GM18520 (cell line): Measurements from ENCODE around the gene SNX25.
A peak's percentile ranks its signal among the peaks of the same experiment; 100 is the strongest.
"Not testable (repeated sequence)": the region's sequence is repeated elsewhere in the genome, so short reads cannot be mapped to it uniquely, and the experiment has no call there.

Experiments
- ATAC-seq: cut with Tn5 transposase; IDR thresholded peaks from one replicate; pipeline ENCODE4 v1.9.1; 2021; ENCODE audit not compliant: unreplicated experiment

The SNX25 gene

GRCh38 chr4:185339941-185340340 lies 130.5 kb downstream of the SNX25 start:
- peak; percentile 25 for ATAC-seq

DNA sequence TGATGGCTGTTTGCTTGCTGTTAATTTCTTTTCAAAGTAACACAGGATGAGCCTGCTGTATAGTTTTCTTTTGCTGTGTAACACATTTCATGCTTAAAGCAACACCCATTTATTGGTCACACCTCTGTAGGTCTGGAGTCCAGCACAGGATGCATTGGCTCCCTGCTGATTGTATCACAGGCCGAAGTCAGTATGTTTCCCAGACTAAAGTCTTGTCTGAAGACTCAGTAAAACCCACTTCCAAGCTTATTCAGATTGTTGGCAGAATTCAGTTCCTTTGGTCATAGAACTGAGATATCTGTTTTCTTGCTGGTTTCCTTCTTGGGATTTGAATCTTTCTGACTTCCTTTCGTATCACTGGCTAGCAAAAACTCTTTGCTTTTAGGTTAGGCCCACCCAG lies 132.0 kb downstream of the SNX25 start:
- no peak for ATAC-seq

DNA sequence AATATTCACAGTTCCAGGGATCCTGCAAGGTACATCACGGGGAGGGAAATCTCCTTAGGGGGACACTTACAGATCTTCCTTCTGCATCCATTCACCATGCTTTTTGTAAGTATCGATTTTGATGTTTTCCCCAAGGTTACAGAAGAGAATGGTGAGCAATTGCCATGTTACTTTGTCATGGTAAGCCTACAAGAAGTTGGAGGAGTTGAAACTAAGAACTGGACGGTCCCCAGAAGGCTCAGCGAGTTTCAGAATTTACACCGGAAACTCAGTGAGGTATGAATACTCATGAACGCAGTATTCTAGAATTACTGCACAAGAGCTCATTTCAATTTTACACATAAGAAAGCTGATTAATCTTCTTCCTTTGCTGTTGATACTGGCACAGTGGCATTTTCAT lies 132.4 kb downstream of the SNX25 start:
- ATAC-seq: peak; percentile 53

DNA sequence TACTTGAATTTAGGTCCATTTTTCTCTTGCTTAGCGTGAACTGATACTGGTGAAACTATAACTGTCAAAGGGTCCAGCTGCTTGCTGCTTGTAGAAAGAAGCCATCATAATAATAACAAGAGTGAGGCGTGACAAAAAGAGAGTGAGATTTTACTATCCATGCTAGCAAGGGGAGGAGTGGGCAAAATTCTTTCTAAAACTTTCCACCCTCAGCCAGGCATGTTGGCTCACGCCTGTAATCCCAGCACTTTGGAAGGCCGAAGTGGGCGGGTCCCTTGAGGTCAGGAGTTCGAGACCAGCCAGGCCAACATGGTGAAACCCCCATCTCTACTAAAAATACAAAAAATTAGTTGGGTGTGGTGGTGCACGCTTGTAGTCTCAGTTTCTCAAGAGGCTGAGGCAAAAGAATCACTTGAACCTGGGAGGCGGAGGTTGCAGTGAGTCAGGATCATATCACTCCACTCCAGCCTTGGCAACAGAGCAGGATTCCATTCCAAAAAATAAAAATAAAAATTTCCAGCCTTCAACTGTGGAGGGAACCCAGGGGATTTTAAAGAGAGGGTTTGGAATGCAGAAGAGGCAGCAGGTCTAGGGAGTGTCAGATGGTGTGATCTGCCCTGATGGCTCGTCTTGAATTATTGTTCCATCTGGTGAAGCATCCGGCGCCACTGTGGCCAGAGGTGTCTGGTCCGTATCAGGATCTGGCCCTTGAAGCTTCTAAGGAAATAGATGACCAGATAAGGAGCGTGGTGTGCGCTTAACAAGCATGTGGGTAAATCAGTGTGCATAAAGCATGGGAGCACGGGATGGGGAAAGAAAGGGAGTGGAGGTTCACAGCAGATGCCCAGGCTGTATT lies 134.6 kb downstream of the SNX25 start:
- peak; percentile 26 for ATAC-seq

- peak; percentile 36 for ATAC-seq
Observed at GRCh38 chr4:185344743-185345538, 135.5 kb downstream of the SNX25 start.

DNA sequence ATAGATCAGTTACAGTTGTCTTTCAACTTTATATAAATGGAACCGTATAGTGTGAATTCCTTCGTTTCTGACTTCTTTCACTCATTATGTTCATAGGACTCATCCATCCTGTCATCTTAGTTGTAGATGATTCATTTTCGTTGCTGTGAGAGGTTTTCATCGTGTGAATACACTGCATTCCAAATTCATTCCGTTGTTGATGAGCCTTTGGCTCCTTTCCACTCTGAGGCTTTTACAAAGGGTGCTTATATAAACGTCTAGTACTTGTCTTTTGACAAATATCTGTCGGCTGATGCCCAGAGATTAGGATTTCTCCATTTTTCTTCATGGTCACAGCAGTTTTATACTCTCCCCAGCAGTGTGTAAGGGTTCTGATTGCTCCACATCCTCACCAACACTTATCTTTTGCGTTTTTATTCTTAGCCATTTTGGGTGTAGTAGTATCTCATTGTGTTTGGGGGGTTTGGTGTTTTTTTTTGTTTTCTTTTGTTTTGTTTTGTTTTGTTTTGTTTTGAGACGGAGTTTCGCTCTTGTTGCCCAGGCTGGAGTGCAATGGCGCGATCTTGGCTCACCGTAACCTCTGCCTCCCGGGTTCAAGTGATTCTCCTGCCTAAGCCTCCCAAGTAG lies 137.7 kb downstream of the SNX25 start:
- no peak for ATAC-seq

GRCh38 chr4:185351691-185352090 lies 142.3 kb downstream of the SNX25 start:
- no peak for ATAC-seq

DNA sequence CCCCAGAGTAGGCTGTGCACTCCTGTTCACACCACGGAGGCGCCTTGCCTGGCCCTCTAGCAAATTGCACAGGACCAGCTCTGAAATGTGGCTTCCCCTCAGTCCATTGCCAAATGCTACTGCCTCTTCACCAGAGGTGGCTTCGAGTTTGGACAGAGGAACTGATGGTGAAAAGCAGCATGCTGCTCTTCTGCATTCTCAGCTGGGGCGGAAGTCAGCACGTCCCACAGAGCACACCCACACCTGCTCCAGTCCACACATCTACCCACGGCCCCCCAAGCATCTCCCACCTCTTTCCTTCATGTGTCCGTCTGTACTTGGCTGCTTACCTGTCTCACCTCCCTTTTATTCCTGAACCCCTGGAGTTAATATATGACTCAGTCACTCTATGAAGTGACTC lies 142.8 kb downstream of the SNX25 start:
- no peak for ATAC-seq

DNA sequence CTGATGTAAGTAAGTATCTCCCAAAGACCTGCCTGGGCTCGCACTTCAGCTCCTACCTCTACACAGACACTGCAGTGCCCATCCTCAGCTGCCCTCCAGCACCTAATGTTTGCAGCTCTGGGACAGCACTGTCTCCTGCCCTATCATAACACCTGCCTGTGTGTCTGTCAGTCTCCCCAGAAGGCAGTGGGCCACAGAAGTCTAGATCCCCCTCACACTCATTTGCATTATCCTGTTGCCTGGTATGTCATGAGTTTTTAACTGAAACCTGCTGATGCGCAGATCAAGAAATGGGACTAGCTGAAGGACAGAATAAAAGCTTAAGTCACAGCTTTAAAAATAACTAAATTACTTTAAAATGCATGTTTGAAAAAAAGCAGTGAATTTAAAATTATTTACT lies 143.3 kb downstream of the SNX25 start:
- no peak for ATAC-seq

DNA sequence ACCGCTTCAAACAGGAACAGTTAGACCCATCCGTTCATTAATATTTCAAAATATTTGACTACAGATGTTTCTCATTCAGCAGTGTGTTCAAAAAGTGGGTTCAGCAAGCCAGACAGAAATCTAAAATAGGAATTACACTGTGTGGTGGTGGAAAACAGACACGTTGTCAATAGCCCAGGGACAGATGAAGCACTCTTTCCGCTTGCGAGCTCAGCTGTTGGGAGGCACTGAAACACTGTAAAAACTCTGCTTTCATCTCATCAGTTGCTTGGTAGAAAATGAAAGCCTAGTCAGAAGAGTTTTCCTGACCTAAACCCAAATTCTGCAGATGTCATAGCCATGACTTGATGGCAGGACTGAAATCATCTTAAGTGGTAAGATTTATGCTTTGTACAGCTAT lies 147.8 kb downstream of the SNX25 start:
- no peak for ATAC-seq

DNA sequence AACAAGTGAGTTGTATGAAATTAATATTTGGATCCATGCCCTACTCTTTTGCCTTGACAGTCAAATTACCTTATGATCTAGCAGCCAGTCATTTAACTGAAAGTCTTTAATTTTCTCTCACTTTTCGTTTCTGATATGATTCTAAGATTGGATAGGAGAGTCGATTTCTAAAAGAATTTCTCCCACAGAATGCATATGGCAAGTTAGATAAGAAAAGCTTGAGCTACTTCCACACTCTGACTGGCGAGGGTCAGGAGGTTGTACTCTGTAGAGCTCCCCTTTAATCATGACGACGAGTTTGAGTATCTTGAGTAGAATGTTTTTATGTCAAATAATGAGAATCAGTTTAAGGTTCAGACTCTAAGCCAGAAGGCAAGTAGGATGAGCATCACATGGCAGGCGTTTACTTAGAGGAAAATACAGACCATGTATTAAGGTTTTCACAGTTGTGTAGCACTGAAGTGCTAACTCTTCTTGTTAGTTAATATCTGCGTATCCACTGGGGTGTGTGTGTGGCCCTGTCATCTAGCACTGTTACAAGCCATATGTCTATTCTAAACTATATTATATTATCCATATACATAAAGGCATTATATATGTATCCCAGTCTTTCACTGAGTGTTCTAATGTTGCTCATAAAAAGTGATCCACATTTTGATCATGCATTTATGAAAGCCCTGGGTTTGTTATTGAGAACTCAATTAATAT lies 148.5 kb downstream of the SNX25 start:
- no peak for ATAC-seq

GRCh38 chr4:185358514-185358913 lies 149.1 kb downstream of the SNX25 start:
- no peak for ATAC-seq

DNA sequence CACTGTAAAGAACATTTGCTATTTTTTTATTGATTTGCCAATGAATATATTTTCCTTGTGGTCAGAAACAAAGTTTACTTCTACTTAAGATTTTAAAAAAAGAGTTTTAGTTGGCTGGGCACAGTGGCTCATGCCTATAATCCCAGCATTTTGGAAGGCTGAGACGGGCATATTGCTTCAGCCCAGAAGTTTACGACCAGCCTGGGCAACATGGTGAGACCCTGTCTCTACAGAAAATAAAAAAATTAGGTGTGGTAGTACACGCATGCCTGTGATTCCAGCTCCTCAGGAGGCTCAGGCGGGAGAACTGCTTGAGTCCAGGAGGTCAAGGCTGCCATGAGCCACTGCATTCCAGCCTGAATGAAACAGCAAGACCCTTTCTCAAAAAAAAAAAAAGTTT lies 149.6 kb downstream of the SNX25 start:
- ATAC-seq: no peak

- ATAC-seq: no peak
Observed at GRCh38 chr4:185359767-185360446, 150.5 kb downstream of the SNX25 start.

GRCh38 chr4:185361872-185362271 lies 152.5 kb downstream of the SNX25 start:
- ATAC-seq: no peak

DNA sequence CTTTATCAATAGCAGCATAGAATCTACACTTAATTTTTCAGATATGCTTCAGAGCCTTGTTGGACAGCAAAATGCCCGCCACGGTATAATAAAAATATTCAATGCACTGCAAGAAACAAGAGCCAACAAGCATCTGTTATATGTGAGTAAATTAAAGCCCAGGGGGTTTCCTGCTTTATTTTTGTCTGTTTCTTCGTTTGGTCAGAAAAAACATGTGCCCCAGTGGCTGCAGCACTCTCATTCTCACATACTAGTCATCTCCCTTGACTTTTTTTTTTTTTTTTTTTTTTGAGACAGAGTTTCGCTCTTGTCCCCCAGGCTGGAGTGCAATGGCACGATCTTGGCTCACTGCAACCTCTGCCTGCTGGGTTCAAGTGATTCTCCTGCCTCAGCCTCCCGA lies 153.2 kb downstream of the SNX25 start:
- ATAC-seq: not testable (repeated sequence)

DNA sequence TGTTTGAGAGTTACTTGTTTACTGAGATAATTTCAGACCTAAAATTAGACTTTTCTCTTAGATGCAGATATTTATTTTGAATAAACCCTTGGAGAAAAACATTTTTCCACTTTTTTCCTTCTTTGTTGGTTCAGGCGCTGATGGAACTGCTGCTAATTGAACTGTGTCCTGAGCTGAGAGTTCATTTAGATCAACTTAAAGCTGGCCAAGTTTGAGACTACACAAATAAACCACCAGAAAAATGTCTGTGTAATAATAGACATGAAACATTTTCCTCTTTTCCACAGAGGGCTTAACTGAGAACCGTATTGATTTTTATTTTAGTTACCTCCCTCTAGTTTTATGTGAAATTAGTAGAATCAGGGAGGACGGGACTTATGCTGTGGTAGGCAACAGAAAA lies 153.9 kb downstream of the SNX25 start:
- no peak for ATAC-seq

DNA sequence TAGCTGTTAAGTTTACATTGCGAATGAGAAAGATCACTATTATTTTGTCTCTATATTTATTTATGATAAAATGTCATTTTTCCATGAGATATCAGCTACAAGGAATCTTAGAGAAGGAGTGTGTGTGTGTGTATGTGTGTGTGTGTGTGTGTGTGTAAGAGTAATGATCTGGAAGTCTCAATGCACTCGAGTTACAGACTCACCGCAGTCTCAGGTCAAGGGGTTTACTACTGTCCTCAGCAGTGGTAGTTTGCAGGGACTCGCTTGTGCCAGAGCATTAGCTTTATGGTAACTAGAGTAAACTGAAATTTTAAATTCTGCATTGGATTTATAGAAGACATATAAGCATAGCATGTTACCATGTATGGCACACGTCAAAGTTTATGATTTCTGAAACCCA lies 155.5 kb downstream of the SNX25 start:
- no peak for ATAC-seq

- ATAC-seq: no peak
Observed at GRCh38 chr4:185369731-185370130, 160.3 kb downstream of the SNX25 start.

- ATAC-seq: no peak
Observed at GRCh38 chr4:185370268-185370949, 161.0 kb downstream of the SNX25 start.
